ENCODE results near the gene METTL22.

The METTL22 gene

DNA sequence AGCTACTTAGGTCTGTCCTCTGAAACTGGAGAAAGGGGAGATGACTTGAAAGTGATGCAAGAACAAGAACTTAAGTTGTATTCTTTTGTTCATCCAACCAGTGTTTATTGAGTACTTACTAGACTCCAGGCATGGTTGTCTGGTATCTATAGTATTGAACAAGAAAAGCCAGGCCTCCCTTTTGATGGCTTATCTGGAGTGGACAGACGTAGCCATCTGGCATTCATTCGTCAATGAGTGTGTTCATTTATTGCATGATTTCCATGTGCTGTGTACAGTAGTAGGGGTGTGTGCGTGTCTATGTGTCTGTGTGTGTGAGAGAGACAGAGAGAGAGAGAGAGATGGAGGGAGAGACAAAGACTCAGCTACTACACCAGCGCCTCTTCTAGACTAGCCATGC is 62.1 kb downstream of the METTL22 start:
- Mint-ChIP-seq H3K27me3 (no peaks in the 10 kb centered on the region), H3K4me3 (no peak overlapping the region), H3K27ac (no peak overlapping the region), H3K36me3 (peaks cover 14% of the 10 kb centered on the region), H3K9me3 (no peaks in the 10 kb centered on the region), H3K4me1 (no peaks in the 10 kb centered on the region)

DNA sequence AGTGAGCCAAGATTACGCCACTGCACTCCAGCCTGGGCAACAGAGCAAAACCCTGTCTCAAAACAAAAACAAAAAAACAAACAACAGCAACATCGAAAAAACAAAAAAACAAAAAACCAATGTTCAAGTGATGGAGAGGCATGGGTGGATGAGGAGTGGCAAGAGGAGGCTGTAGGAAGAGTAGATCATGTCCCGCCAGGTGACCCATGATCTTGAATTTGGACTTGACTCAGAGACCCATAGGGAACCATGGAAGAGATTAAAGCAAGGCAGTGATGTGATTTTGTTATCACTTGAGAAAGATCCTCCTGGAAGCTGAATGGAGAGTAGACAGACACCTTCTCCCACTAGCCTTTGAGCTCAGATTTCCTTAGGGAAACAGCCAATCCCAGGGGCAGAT is 64.1 kb downstream of the METTL22 start:
- Mint-ChIP-seq H3K27ac (no peak overlapping the region), H3K27me3 (no peaks in the 10 kb centered on the region), H3K36me3 (peaks cover 14% of the 10 kb centered on the region), H3K9me3 (peaks cover 6% of the 10 kb centered on the region), H3K4me1 (no peaks in the 10 kb centered on the region), H3K4me3 (no peak overlapping the region)

DNA sequence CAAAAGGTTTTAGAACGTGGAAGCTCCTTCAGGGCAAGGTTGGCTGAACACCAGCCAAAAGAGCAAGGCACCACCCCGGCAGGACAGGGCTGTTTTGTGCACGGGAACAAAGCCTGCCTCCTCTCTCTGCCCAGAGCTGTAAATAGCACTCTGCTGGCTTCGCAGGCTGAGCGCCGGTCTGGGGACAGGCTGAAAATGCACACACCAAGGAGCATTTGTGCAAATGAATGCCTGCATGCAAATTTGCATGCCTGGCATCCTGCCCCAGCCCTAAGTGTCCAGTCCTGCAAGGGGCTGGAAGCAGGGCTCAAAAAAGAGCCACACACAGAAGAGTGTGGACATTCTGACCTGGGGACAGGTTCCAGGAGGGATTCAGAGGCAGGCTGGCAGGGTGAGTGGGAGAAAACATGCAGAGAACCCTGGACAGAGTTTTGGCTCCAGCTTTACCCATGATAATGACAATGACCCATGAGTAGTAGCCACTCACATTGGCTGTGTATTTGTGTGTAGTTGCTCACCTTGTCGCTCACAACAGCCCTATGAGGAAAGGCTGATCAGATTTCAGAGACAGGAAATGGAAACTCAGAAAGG is 64.6 kb downstream of the METTL22 start:
- Mint-ChIP-seq H3K4me1 (no peaks in the 10 kb centered on the region), H3K4me3 (no peak overlapping the region), H3K36me3 (peaks cover 14% of the 10 kb centered on the region), H3K27me3 (no peaks in the 10 kb centered on the region), H3K9me3 (peaks cover 6% of the 10 kb centered on the region), H3K27ac (no peak overlapping the region)

DNA sequence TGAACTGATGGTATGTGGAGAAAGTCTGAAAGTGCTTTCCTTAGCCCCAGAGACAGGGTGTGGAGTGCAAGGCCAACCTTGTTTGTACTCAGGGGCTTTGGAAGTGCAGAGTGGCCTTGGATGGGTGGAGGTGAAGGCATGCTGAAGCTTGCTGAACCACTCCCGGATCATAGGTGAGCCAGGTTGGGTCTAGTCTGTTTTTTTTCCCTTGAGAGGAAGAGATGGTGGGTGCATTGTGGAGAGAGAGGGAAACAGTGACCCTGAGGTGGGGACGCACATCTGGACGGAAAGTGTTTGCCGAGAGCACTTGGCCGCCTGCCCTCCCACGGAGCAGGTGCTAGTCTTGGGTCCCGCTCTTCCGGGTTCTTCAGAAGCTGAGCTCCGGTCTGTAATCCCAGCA is 65.4 kb downstream of the METTL22 start:
- no peak overlapping the region for H3K27ac Mint-ChIP-seq
- no peaks in the 10 kb centered on the region for H3K27me3 Mint-ChIP-seq
- H3K9me3 Mint-ChIP-seq, result peaks cover 6% of the 10 kb centered on the region
- H3K4me1 Mint-ChIP-seq, result no peaks in the 10 kb centered on the region
- H3K4me3 Mint-ChIP-seq, result no peak overlapping the region
- H3K36me3 Mint-ChIP-seq, result peaks cover 17% of the 10 kb centered on the region

DNA sequence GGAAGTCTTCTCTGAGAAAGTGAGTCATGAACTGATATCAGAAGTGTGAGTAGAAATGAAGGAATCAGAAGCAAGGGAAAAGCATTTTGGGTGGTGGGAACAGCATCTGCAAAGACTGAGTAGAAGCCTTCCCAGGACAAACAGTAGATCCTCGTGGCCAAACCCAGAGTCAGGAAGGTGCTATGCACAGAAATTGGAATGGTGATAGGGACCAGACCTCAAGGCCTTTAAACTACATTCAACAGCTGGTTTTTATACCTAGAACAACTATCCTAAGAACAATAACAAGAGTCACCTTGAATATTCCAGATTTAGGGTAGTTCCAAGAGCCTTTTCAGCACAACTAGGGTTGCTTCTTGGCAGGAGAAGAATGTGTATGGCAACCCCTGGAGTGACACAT is 68.2 kb downstream of the METTL22 start:
- Mint-ChIP-seq H3K4me1 (no peaks in the 10 kb centered on the region), H3K27ac (no peak overlapping the region), H3K36me3 (peaks cover 16% of the 10 kb centered on the region), H3K9me3 (peaks cover 6% of the 10 kb centered on the region), H3K27me3 (no peaks in the 10 kb centered on the region), H3K4me3 (no peak overlapping the region)

DNA sequence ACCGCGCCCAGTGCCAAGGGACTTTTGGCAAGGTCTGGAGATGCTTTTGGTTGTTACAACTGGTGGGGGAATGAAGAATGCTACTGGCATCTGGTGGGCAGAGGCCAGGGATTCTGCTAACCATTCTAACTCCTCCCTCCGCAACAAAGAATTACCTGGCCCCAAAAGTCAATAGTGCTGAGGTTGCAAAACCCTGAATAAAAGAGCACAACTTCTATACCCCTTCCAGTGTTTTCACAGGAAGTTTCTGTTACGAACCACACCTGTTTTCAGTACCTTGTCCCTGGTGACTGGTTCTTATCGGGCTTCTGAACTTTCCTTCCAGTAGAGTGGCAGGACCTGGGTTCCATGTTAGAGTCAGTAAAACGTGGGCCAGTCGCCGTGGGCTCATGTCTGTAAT is 70.2 kb downstream of the METTL22 start:
- Mint-ChIP-seq H3K4me3 (no peak overlapping the region), H3K4me1 (no peaks in the 10 kb centered on the region), H3K27me3 (no peaks in the 10 kb centered on the region), H3K27ac (no peak overlapping the region), H3K9me3 (peaks cover 6% of the 10 kb centered on the region), H3K36me3 (peaks cover 14% of the 10 kb centered on the region)

DNA sequence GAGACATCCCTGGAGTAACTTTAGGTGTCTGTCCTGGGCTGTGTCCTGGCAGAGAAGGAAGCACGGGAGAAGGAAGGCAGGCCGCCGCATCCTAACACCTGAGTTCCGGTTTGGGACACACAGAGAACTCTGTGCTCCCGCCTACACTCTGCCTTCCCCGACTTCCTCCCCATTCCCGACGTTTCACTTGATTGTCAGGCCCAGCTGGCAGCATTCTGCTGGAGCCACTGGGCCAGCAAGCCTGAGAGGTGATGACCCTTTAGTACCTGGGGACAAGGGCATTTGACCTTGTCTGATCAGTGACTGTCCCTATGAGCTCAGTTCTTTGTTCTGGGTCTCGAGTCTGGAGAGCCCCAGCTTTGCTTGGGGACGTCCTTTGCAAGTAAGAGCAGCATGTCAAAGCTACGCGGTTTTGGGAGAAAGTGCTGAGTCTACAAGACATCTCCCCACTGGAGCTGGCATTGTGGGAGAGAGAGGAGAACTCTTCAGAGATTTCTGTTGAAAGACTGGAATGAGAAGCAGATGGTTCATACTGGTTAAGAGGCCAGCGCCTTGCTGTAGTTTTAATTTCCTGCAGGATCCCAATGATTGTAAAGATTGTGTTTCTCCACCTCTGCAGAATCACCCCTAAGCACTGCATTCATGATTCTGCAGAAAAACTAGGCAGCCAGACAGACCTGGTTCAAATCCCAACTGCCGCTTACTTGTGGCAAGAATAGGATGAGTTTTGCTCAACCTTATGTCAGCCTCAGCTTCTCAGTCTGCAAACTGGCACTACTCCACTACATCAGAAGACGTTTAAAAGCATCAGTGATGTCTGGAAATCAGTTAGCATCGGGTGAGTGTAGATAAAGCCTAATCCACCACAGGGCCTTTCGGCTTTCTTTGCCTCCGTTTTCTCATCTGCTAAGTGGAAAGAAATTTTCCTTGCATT is 73.6 kb downstream of the METTL22 start:
- Mint-ChIP-seq H3K36me3 (peaks cover 8% of the 10 kb centered on the region), H3K27ac (no peak overlapping the region), H3K27me3 (no peaks in the 10 kb centered on the region), H3K4me3 (no peak overlapping the region), H3K9me3 (no peaks in the 10 kb centered on the region), H3K4me1 (no peaks in the 10 kb centered on the region)

DNA sequence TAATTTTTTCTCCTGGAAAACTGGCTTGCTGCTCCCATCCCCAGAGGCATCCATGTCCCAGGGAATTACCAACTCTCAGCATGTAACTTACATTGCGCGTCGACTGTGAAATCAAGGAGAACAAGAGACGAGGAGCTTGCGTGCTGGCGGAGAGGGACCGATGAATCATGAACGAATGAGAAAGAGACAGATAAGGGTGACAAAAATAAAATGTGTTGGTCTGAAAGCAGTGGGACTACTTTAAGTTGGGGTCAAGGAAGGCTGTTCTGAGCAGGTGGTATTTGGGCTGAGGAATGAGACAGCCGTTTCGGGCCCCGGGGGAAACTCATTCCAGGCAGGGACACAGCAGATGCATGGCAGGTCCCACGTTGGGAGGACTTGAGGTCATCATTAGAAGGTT is 75.4 kb downstream of the METTL22 start:
- H3K4me1 Mint-ChIP-seq, result no peaks in the 10 kb centered on the region
- no peak overlapping the region for H3K4me3 Mint-ChIP-seq
- no peak overlapping the region for H3K27ac Mint-ChIP-seq
- peaks cover 8% of the 10 kb centered on the region for H3K36me3 Mint-ChIP-seq
- H3K9me3 Mint-ChIP-seq, result no peaks in the 10 kb centered on the region
- no peaks in the 10 kb centered on the region for H3K27me3 Mint-ChIP-seq

DNA sequence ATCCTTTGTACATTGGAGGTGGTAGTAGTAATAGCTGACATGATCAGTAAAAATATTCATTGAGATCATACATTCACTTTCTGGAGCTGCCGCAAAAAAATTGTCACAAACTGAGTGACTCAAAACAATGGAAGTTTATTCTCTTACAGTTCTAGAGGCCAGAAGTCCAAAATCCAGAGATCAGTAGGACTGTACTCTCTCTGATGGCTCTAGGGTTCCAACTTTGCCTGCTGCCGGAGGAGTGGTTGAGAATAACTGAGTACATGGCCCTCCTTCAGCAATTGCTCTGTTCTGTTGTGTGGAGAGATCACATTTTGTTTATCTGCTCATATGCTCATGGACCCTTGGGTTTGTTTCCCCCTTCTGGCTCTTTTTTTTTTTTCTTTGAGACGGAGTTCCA is 76.5 kb downstream of the METTL22 start:
- H3K27ac Mint-ChIP-seq, result no peak overlapping the region

More for the DNA sequence above, 76.5 kb downstream of the METTL22 start:
- Mint-ChIP-seq H3K9me3 (no peaks in the 10 kb centered on the region), H3K4me3 (no peak overlapping the region), H3K4me1 (no peaks in the 10 kb centered on the region), H3K27me3 (no peaks in the 10 kb centered on the region), H3K36me3 (peaks cover 8% of the 10 kb centered on the region)

Data from activated naive CD4-positive, alpha-beta T cell treated with anti-CD3 and anti-CD28 coated beads, Interleukin-2, amount 50 U/mL, for 24 hours (primary cell).